ENCODE data around the gene SLC39A11. TPM values are rescaled to one million over a fixed set of nuclear protein-coding genes. Genes with fewer than 3 reads are reported as not detected.

SLC39A11 gene
- total RNA-seq, 1 experiment from 2014 or later: 15.2 TPM

DNA sequence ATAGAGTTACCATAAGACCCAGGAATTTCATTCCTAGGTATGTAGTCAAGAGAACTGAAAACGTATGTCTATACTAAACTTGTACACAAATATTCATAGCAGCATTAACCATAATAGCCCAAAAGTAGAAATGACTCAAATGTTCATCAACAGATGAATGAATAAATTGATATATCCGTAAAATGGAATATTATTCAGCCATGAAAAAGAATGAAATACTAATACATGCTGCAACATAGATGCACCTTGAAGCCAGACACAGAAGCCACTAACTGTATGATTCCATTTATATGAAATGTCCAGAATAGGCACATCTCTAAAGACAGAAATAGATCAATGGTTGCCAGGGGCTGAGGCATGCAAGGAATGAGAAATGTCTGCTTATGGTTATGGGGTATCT is 484.1 kb downstream of the SLC39A11 start:
- Histone ChIP-seq H3K14ac (ENCODE audit: insufficient read depth, low read length) (no peak overlapping the region), H3K23me2 (ENCODE audit: insufficient read length, low read depth, low read length, poor library complexity, severe bottlenecking) (no peaks in the 10 kb centered on the region), H2BK20ac (ENCODE audit: low read depth, low read length, poor library complexity, severe bottlenecking) (no peak overlapping the region), H3K23ac (ENCODE audit: insufficient read length, low read depth, low read length) (no peak overlapping the region), H4K8ac (replicated peaks; ENCODE audit: insufficient read length, low read depth, low read length) (no peak overlapping the region), H3K79me2 (ENCODE audit: insufficient read depth, low read length) (no peaks in the 10 kb centered on the region), H2BK120ac (ENCODE audit: low read depth, low read length, poor library complexity, severe bottlenecking) (no peak overlapping the region), H4K5ac (ENCODE audit: insufficient read length, low read depth, low read length) (no peak overlapping the region), H2BK12ac (ENCODE audit: insufficient read length, low read depth, low read length) (no peak overlapping the region), H3K4me2 (ENCODE audit: insufficient read depth, insufficient read length, low read length) (no peak overlapping the region), H4K91ac (ENCODE audit: insufficient read length, low read depth, low read length) (no peak overlapping the region), H2AK5ac (ENCODE audit: insufficient read length, low read length) (no peak overlapping the region), H3K4me1 (ENCODE audit: insufficient read depth, low read length) (no peaks in the 10 kb centered on the region), H3K27me3 (ENCODE audit: insufficient read depth, low read length) (no peaks in the 10 kb centered on the region), H2AFZ (ENCODE audit: low read length) (no peak overlapping the region), H3K4ac (ENCODE audit: low read depth, low read length) (no peak overlapping the region), H3K9me3 (ENCODE audit: control insufficient read depth, low read depth, low read length) (no peaks in the 10 kb centered on the region), H2BK5ac (ENCODE audit: insufficient read length, low read length) (no peak overlapping the region), H3K9ac (ENCODE audit: extremely low read depth, insufficient read length, low read length) (no peak overlapping the region), H3T11ph (ENCODE audit: low read length) (no peak overlapping the region), H2BK15ac (ENCODE audit: low read depth, low read length) (no peak overlapping the region), H3K79me1 (ENCODE audit: insufficient read depth, low read depth, low read length, poor library complexity, severe bottlenecking) (no peaks in the 10 kb centered on the region), H3K18ac (ENCODE audit: insufficient read length, low read depth, low read length) (no peak overlapping the region), H3K56ac (ENCODE audit: insufficient read length, low read depth, low read length) (no peak overlapping the region), H4K20me1 (ENCODE audit: control insufficient read depth, insufficient read depth, insufficient read length) (no peaks in the 10 kb centered on the region), H3K27ac (ENCODE audit: insufficient read length, low read depth, low read length) (no peak overlapping the region)
- no peak overlapping the region for H3K4me3 Mint-ChIP-seq
- no peak for DNase-seq
- no peaks in the 10 kb centered on the region; a peak in 1 of 7 replicates for H3K36me3 Mint-ChIP-seq (ENCODE audit: insufficient read depth in 1 of 3, low read depth in 3 of 3)
- WGBS (ENCODE audit: extremely low coverage, insufficient read length, low lambda C conversion rate): no CpG with 5 or more reads among the region's 2 CpGs
- no peak overlapping the region for H3K27ac Mint-ChIP-seq
- H3K4me1 Mint-ChIP-seq: peaks cover 12 to 22% of the 10 kb centered on the region in 2 experiments
- H3K9me3 Mint-ChIP-seq: peaks cover 0 to 4% of the 10 kb centered on the region in 2 experiments; a peak in 3 of 5 replicates
- TF ChIP-seq, protein P1, sequence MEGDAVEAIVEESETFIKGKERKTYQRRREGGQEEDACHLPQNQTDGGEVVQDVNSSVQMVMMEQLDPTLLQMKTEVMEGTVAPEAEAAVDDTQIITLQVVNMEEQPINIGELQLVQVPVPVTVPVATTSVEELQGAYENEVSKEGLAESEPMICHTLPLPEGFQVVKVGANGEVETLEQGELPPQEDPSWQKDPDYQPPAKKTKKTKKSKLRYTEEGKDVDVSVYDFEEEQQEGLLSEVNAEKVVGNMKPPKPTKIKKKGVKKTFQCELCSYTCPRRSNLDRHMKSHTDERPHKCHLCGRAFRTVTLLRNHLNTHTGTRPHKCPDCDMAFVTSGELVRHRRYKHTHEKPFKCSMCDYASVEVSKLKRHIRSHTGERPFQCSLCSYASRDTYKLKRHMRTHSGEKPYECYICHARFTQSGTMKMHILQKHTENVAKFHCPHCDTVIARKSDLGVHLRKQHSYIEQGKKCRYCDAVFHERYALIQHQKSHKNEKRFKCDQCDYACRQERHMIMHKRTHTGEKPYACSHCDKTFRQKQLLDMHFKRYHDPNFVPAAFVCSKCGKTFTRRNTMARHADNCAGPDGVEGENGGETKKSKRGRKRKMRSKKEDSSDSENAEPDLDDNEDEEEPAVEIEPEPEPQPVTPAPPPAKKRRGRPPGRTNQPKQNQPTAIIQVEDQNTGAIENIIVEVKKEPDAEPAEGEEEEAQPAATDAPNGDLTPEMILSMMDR (conservative IDR thresholded peaks at IDR 0.05): no peak
- peaks cover 26% of the 10 kb centered on the region for H3K27me3 Mint-ChIP-seq (ENCODE audit: low read depth)
